GM23248 (cell line): Measurements from ENCODE around the gene CADM1.

Source experiments
- EZH2 ChIP-seq: fragments of 200-600 bp; sonication (generic); IDR thresholded peaks from 2 replicates; pipeline ENCODE4 v1.6.1; 2018; ENCODE audit warnings: antibody characterized with exemption, mild to moderate bottlenecking; ENCODE audit not compliant: insufficient read depth, poor library complexity, severe bottlenecking
- EZH2phosphoT487 ChIP-seq: fragments of 200-600 bp; sonication (generic); IDR thresholded peaks from 2 replicates; pipeline ENCODE4 v1.6.1; 2018; ENCODE audit warnings: antibody characterized with exemption, moderate library complexity, mild to moderate bottlenecking, low read depth; ENCODE audit not compliant: insufficient read depth

- TF ChIP-seq EZH2 (no peak), EZH2phosphoT487 (no peak)
Measured at GRCh38 chr11:115126092-115126491, 378.1 kb downstream of the CADM1 start.
